PC-3 (cell line): Measurements from ENCODE around the gene ABCA2. TPM values are rescaled to one million over a fixed set of nuclear protein-coding genes. Genes with fewer than 3 reads are reported as not detected.
A peak's percentile ranks its signal among the peaks of the same experiment; 100 is the strongest.

ENCODE experiments used
- ATAC-seq: fragments of 200-7000 bp; cut with Tn5 transposase; 2 replicates; pipeline ENCODE4 v1.9.1; 2020; ENCODE audit warnings: mild to moderate bottlenecking, moderate library complexity
- BruUV-seq: library from RNA; stranded (reverse); fragments of 400-500 nt; replicated peaks from 2 replicates; lab custom pipeline; 2021; lab: Mats Ljungman, UMichigan
- CTCF ChIA-PET: fragments of 300-600 bp; sonication (Branson Sonifier 250); formaldehyde crosslinking; loops from one replicate; lab custom pipeline; 2022; ENCODE audit warnings: antibody characterized with exemption; lab: Charles Lee
- POLR2A ChIA-PET: fragments of 300-600 bp; sonication (Branson Sonifier 250); formaldehyde crosslinking; loops from one replicate; lab custom pipeline; 2022; ENCODE audit warnings: antibody characterized with exemption; ENCODE audit not compliant: unreplicated experiment; lab: Charles Lee
- DNase-seq: peaks from one replicate; pipeline ENCODE4 v3.0.0-alpha.2; 2015
- H2AFZ ChIP-seq: fragments of 300-600 bp; sonication (generic); 2 replicates; pipeline ENCODE4 v1.6.0; 2016; ENCODE audit warnings: antibody characterized with exemption, low read length
- H3F3A ChIP-seq: fragments of 300-600 bp; sonication (generic); one replicate; pipeline ENCODE4 v1.6.0; 2017; ENCODE audit warnings: antibody characterized with exemption, low read length, control low read depth, mild to moderate bottlenecking; ENCODE audit not compliant: unreplicated experiment
- H3K27ac ChIP-seq: fragments of 300-600 bp; sonication (generic); 2 replicates; pipeline ENCODE4 v1.5.1; 2016; ENCODE audit warnings: mild to moderate bottlenecking, low read length
- H3K27me3 ChIP-seq: fragments of 300-600 bp; sonication (generic); 2 replicates; pipeline ENCODE4 v1.6.1; 2016; ENCODE audit warnings: low read length, mixed read lengths
- H3K36me3 ChIP-seq: fragments of 300-600 bp; sonication (generic); 2 replicates; pipeline ENCODE4 v1.6.1; 2016; ENCODE audit warnings: low read depth, mixed run types, low read length, mixed read lengths
- H3K4me1 ChIP-seq: fragments of 300-600 bp; sonication (generic); 2 replicates; pipeline ENCODE4 v1.5.1; 2016; ENCODE audit warnings: low read length; ENCODE audit not compliant: insufficient read depth
- H3K4me2 ChIP-seq: fragments of 300-600 bp; sonication (generic); 2 replicates; pipeline ENCODE4 v1.6.0; 2016; ENCODE audit warnings: low read length
- H3K4me3 ChIP-seq: fragments of 300-600 bp; sonication (generic); 2 replicates; pipeline ENCODE4 v1.5.1; 2016; ENCODE audit warnings: mild to moderate bottlenecking, low read length, mixed read lengths
- H3K79me2 ChIP-seq: fragments of 300-600 bp; sonication (generic); 2 replicates; pipeline ENCODE4 v1.6.1; 2017; ENCODE audit warnings: low read length, mixed read lengths
- H3K9ac ChIP-seq: fragments of 300-600 bp; sonication (generic); 2 replicates; pipeline ENCODE4 v1.6.0; 2016; ENCODE audit warnings: mild to moderate bottlenecking, low read length
- H3K9me2 ChIP-seq: fragments of 300-600 bp; sonication (generic); replicated peaks from 2 replicates; pipeline ENCODE4 v1.6.1; 2016; ENCODE audit warnings: mixed run types, low read length, mixed read lengths
- H3K9me3 ChIP-seq: fragments of 300-600 bp; sonication (generic); 2 replicates; pipeline ENCODE4 v1.6.1; 2016; ENCODE audit warnings: low read length, mixed read lengths
- H4K20me1 ChIP-seq: fragments of 300-600 bp; sonication (generic); 2 replicates; pipeline ENCODE4 v1.6.1; 2016; ENCODE audit warnings: low read length, mixed read lengths
- EZH2 ChIP-seq: fragments of 300-600 bp; sonication (generic); IDR thresholded peaks from one replicate; pipeline ENCODE4 v1.6.1; 2017; ENCODE audit warnings: antibody characterized with exemption, mild to moderate bottlenecking, low read length; ENCODE audit not compliant: unreplicated experiment
- EZH2phosphoT487 ChIP-seq: fragments of 300-600 bp; sonication (generic); IDR thresholded peaks from 2 replicates; pipeline ENCODE4 v1.6.1; 2018; ENCODE audit warnings: mild to moderate bottlenecking, antibody characterized with exemption, low read length, borderline replicate concordance
- intact Hi-C: fragments of 100-400 bp; cut with micrococcal nuclease; formaldehyde crosslinking; loops from 2 replicates; pipeline ENCODE4 v1.9.0; 2023
- total RNA-seq: library from RNA; depleted of rRNA; stranded (reverse); fragments of >200 nt; gene quantifications from 2 replicates; pipeline ENCODE4 v1.2.3, GENCODE V29; 2014
- TF ChIP-seq, protein P1 (sequence below): fragments of 300-600 bp; sonication (generic); conservative IDR thresholded peaks from 2 replicates; pipeline ENCODE4 v1.5.1; 2017; ENCODE audit warnings: antibody characterized with exemption, low read depth, mild to moderate bottlenecking, low read length

The ABCA2 gene
- total RNA-seq, 1 experiment from 2014 or later, result 31.5 TPM

DNA sequence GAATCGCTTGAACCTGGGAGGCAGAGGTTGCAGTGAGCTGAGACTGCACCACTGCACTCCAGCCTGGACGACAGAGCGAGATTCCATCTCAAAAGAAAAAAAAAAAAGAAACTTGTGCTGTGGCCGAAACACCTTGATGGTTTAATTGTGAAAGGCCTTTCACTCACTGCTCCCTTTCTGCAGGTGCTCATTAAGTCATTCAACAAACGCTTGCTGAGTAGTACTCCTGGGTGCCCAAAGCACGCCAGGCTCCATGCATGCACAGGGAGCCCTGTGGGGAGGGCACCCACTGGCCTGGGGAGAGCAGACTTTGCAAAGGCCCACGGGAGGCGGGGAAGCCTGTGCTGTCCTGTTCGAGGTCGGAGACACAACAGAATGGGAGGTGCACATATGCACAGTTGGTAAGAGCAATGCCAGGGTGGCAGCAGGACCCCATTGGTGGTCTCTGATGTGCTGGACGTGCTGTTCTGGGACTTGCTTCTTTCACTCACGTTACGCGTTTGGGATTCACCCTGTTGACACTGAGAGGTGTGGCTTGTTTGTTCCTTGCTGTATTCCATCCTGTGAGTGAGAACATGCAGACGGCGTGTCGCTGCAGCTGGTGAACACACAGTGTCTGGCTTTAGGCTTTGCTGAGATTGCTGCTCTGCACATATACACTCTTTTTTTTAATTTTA, 28.8 kb upstream of the ABCA2 start:
- H3K9me2 ChIP-seq, result no peaks in the 10 kb centered on the region
- peaks cover 24% of the 10 kb centered on the region for H3K4me1 ChIP-seq
- no peak overlapping the region for H2AFZ ChIP-seq
- H3K4me2 ChIP-seq, result peak overlapping the region; percentile 57
- H3K27me3 ChIP-seq, result no peaks in the 10 kb centered on the region
- H4K20me1 ChIP-seq, result no peaks in the 10 kb centered on the region
- H3K9ac ChIP-seq, result no peak overlapping the region
- TF ChIP-seq EZH2phosphoT487, result no peak
- no peak for TF ChIP-seq EZH2
- TF ChIP-seq, protein P1, sequence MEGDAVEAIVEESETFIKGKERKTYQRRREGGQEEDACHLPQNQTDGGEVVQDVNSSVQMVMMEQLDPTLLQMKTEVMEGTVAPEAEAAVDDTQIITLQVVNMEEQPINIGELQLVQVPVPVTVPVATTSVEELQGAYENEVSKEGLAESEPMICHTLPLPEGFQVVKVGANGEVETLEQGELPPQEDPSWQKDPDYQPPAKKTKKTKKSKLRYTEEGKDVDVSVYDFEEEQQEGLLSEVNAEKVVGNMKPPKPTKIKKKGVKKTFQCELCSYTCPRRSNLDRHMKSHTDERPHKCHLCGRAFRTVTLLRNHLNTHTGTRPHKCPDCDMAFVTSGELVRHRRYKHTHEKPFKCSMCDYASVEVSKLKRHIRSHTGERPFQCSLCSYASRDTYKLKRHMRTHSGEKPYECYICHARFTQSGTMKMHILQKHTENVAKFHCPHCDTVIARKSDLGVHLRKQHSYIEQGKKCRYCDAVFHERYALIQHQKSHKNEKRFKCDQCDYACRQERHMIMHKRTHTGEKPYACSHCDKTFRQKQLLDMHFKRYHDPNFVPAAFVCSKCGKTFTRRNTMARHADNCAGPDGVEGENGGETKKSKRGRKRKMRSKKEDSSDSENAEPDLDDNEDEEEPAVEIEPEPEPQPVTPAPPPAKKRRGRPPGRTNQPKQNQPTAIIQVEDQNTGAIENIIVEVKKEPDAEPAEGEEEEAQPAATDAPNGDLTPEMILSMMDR, result no peak
- DNase-seq (peak; percentile 32), ATAC-seq (peak; percentile 70)
- POLR2A ChIA-PET, result no interaction called here
- H3K79me2 ChIP-seq, result no peaks in the 10 kb centered on the region
- no TSS peak for BruUV-seq
- no peaks in the 10 kb centered on the region for H3K9me3 ChIP-seq
- H3K4me3 ChIP-seq, result no peak overlapping the region
- H3K36me3 ChIP-seq, result no peaks in the 10 kb centered on the region
- CTCF ChIA-PET, result interaction anchor here (1.8 kb wide), 1 partner anchor 10 kb away, joined by 7 read pairs; no protein-coding TSS in a partner anchor
- H3F3A ChIP-seq, result no peaks in the 10 kb centered on the region
- no peak overlapping the region for H3K27ac ChIP-seq
- intact Hi-C loops, result no loop called here

DNA sequence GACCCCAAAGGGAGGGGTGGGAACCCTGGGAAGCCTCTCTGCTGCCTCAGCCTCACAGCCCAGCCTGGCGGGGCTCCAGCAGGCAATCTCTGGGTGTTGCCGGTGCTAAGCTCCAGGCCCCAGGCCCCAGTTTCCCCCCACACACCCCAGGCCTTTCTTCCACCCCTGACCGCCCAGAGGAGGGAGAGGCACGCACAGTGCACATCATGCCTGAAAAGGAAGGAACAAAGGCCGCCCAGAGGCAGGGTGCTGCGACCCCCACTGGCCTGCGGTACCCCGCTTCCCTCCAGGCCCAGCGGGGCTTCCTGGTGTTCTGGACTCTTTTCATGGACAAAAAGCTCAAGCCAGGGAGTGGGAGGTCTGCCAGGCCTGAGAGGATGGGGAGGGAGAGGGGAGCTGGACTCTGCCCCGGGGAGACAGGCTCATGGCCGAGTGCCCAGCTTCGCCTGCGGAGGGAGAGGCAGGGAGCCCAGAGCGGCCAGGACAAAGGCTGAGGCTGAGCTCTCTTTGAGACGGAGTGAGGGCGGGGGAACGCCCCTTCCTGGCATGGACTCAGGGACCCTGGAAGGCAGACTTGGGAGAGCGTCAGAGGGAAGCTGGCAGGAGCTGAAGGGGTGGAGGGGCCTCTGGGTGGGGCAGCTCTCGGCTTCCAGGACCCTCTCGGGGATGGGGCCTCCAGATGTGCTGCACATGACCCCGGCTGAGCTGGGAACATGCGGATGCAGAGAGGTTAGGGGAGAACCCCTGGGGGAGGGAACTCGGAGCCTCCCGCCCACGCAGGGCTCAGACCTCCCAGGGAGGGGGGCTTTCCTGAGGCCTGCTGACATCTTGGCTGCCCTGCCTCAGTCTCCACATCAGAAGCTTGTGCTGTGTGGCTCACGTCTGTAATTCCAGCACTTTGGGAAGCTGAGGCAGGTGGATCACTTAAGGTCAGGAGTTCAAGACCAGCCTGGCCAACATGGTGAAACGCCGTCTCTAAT, 27.6 kb upstream of the ABCA2 start:
- H3K4me2 ChIP-seq, result peak overlapping the region; percentile 92; the same call in 1 of the 2 replicates
- peak; percentile 22 for DNase-seq
- no peaks in the 10 kb centered on the region for H3K79me2 ChIP-seq
- no peaks in the 10 kb centered on the region for H3K9me3 ChIP-seq
- peak; percentile 13; the same call in 1 of the 2 replicates for ATAC-seq
- H3K4me1 ChIP-seq, result peaks cover 24% of the 10 kb centered on the region
- no peak overlapping the region for H3K27ac ChIP-seq
- H4K20me1 ChIP-seq, result no peaks in the 10 kb centered on the region
- ChIA-PET POLR2A (no interaction called here), CTCF (interaction anchor here (1.8 kb wide), 1 partner anchor 9 kb away, joined by 7 read pairs; no protein-coding TSS in a partner anchor)
- TF ChIP-seq, protein P1, result no peak
- TF ChIP-seq EZH2 (no peak), EZH2phosphoT487 (no peak)
- no peak overlapping the region for H3K4me3 ChIP-seq
- no peaks in the 10 kb centered on the region for H3K27me3 ChIP-seq
- no TSS peak for BruUV-seq
- H2AFZ ChIP-seq, result no peak overlapping the region
- intact Hi-C loops, result no loop called here
- no peaks in the 10 kb centered on the region for H3F3A ChIP-seq
- no peak overlapping the region for H3K9ac ChIP-seq
- H3K36me3 ChIP-seq, result no peaks in the 10 kb centered on the region
- no peaks in the 10 kb centered on the region for H3K9me2 ChIP-seq
